Hepatic stellate cell (primary cell): ENCODE data around the gene CHST12.
"Not testable (repeated sequence)": the region's sequence is repeated elsewhere in the genome, so short reads cannot be mapped to it uniquely, and the experiment has no call there.

Source experiments
- DNase-seq: peaks from one replicate; pipeline ENCODE4 v3.0.0; 2011; ENCODE audit warnings: low spot score

Gene CHST12

DNA sequence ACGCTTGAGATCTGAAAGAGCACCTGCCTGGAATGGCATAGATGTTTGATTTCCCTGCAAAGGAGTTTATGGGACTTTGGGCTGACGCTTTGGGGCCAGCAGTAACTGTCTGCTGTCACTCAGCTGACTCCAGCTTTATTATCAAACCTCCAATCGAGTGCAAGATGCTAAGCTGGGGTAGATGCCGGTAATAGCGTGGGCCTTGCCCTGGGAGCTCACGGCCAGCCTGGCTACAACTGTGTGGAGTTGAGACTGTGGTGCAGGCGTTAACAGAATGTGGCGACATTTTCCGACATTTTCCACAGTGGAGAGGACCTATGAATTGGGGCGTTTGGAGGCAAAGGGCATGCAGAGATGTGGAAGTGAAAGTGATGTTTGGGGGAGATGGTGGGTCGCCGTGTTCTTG, 1.3 kb downstream of the CHST12 start:
- no peak for DNase-seq

DNA sequence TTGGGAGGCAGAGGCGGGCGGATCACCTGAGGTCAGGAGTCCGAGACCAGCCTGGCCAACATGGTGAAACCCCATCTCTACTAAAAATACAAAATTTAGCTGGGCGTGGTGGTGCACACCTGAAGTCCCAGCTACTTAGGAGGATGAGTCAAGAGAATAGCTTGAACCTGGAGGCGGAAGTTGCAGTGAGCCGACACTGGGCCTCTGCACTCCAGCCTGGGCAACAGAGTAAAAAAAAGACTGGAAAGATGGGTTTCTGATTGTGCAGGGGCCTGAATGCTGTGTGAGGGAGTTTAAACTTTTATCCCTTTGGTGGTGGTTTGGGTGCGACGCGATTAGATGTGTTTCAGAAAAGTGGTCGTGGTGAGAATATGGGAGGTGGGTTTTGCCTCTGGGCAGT, 1.8 kb downstream of the CHST12 start:
- DNase-seq: no peak

DNA sequence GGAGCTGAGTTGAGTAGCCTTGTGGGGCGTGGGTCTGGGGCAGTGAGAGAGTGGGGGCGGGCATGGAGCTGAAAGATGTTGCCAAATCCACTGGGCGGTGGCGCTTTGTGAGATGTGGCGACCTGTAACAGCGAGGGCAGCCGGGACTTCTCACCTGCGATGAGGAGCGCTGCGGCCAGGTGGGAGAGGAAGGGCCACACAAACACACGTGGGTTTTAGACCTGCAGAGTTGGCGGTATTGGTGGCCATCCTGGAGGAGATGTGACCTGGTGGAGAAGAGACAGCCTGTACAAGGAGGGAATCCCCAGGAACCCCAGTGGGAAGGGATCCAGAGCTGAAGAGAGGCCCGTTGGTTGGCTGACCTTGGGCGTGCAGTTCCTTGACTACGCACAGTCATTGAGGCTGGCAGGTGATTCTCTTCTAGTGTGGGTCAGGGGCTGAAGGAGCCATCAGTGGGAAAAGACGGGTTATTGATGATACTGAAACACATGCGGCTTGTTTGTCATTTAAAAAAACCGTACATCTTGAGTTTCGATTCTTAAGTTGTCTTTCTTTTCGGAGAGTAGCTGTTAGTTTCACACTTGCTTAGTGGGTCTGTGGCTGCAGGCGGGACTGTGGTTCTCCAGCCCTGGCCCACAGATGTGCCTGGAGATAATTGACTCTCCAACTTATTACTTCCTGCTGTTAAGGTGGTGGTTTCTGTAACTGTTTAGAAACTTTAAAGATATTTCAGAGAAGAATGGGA, 2.4 kb downstream of the CHST12 start:
- DNase-seq: no peak

DNA sequence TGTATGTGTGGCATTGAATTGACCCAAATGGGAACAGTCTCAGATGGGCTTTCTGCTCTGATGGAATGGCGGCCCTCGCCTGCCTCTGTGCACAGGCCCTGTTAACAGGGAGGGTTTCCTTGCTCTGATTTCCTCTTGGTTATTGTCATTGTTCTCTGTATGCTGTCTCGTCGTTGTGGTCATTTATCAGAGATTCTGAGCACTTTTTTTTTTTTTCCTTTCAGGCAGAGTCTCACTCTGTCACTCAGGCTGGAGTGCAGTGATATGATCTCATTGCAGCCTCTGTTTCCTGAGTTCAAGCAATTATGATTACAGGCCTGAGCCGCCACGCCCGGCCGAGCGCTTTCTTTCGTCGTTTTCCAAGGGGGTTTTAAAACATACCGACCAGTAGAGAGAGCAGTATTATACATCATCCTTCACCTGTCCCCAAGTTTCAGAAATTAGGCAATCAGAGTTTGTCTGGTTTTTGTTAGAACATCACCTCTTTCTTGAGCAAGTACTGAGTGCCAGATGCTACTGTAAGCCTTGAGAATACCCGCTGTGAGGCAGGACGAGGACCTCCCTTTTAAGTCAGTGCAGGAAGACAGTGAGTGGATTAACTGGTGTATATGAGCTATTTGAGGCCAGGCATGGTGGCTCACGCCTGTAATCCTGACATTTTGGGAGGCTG, 6.5 kb downstream of the CHST12 start:
- no peak for DNase-seq

DNA sequence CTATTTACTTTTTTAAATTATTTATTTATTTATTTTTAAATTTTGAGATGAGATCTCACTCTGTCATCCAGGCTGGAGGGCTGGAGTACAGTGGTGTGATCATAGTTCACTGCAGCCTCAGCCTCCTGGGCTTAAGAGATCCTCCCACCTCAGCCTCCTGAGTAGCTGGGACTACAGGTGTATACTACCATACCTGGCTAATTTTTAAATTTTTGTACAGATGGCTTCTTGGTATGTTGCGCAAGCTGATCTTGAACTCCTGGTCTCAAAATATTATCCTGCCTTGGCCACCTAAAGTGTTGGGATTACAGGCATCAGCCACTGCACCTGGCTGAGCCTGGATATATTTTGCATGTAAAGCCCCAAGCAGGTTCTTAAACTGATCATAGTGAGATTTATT, 7.6 kb downstream of the CHST12 start:
- no peak for DNase-seq

DNA sequence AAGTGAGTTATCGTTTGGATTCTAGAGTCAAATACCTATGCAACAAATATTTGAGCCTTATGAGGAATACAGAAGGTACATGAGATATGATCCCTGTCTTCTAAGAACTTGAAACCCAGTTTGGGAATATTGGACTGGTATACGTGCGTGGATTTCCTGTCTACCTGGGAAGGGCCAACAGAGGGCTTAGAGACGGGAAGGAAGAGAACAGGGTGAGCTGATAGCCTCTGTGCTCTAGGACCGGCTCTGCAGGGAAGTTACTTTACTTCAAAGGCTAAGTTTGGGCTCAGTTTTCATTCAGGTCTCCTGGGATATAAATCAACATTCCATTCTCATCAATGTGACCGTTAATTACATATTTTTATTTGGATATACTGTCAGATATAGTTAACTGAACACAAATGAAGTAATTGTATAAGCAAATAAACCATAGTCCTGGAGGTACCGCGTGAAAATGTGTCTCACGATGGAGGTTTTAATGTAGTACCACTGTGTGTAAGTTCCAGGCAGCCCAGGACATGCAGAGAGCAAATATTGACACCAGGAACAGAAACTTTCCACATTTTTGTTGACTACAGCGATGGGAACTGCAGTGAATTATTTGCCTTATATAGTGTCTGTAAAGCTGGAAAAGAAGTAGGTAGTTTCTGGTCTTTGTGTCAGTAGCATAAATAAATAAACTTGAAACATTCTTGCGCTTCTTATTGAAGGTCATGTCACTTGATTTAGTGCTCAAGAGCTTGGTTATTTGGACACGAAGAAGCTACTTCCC, 8.6 kb downstream of the CHST12 start:
- peak; percentile 35 for DNase-seq

DNA sequence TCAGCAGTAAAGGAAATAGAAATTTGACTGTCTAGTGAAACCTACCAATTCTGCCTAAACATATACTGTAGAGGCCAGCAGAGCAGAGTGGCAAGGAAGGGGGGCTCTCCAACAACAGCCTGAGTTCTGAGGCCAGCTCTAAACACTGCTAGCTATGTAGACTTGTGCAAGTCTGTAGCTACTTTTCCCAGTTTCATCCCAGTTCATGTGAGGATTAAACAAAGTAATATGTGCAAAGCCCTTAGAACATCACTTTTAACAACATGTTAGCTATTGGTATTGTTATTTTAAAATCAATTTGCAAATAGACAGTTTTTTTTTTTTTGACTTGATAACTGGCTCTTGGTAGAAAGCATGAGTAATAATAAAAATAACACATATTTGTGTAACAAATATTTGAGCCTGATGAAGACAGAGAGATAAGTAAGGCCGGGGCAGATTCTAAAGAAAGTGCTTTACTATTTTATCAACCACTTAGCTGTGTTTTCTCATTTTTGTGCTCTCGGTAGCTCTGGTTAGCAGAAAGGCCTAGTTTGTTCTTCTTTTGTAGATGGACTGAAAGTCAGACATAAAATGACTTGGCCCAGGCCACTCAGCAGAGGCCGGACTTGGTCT, 9.3 kb downstream of the CHST12 start:
- peak; percentile 53 for DNase-seq

- DNase-seq: no peak
These were observed 12.7 kb downstream of the CHST12 start for GRCh38 chr7:2416063-2416462.

- no peak for DNase-seq
These were observed 13.2 kb downstream of the CHST12 start for GRCh38 chr7:2416650-2417049.

- DNase-seq: not testable (repeated sequence)
These were observed 13.8 kb downstream of the CHST12 start for GRCh38 chr7:2417178-2417577.

GRCh38 chr7:2417981-2418481, 14.6 kb downstream of the CHST12 start:
- DNase-seq: no peak

DNA sequence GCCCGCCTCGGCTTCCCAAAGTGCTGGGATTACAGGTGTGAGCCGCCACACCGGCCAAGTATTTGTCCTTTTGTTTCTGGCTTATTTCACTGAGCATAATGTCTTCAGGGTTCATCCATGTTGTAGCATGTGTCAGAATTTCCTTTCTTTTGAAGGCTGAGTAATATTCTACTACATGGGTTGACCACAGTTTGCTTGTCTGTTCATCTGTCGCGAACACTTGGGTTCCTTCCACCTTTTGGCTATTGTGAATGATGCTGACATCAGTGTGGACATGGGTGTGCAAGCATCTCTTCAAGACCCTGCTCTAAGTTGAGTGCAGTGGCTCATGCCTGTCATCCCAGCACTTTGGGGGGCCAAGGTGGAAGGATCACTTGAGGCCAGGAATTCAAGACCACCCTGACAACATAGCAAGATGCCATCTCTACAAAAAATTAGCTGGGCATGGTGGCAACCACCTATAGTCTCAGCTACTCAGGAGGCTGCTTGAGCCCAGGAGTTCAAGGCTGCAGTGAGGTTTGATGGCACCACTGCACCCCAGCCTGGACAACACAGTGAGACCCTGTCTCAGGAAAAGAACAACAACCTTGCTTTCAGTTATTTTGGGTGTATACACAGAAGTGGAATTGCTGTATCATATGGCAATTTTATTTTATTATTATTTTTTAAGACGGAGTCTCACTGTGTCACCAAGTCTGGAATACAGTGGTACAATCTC, 17.0 kb downstream of the CHST12 start:
- no peak for DNase-seq

GRCh38 chr7:2421943-2422310, 18.5 kb downstream of the CHST12 start:
- DNase-seq: no peak

DNA sequence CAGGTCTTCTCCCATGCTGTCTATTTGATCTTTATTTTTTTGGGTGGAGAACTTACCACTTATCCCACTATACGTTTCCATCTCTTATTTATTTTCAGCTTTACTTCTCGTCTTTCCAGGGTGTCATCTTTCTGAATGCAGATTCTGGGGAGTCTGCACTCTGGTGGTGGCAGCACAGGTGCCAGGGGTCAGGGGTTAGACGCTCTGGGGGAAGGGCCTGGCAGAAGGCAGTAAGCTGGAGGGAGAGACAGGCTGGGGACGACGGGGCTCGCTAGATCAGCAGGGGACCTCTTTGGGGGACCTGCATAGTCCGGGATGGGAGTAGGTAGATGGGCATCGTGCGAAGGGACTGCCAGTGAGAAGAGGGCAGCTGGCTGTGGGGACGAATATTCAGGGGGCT, 22.3 kb downstream of the CHST12 start:
- no peak for DNase-seq

DNA sequence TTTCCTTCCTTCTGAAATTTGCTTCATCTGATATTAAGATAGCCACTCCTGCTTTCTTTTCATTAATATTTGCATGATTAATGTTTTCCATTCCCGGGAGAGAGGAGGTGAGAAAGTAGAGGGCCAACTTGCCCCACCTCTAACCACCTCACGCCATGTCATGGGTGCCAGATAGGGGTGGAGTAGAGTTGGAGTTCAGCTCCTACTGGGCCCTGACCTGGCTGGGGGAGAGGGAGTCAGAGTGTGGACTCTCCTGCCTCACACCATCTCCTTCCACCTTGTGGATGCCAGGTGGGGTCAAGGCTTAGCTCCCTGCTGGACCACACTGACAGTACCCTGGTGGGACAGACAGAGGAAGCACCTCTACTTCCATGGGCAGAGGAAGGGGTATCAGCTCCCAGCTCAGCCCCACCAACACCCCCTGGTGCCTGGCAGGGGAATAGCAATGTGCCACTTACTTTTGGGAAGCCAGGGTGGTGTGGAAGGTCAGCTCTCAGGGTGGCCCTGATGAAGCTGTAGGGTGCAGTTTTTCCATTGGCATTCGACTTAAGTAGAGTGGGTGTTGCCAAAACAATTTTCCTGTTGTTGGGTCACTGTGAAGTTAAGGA, 28.0 kb downstream of the CHST12 start:
- DNase-seq: no peak

GRCh38 chr7:2432910-2433712, 29.7 kb downstream of the CHST12 start:
- no peak for DNase-seq

DNA sequence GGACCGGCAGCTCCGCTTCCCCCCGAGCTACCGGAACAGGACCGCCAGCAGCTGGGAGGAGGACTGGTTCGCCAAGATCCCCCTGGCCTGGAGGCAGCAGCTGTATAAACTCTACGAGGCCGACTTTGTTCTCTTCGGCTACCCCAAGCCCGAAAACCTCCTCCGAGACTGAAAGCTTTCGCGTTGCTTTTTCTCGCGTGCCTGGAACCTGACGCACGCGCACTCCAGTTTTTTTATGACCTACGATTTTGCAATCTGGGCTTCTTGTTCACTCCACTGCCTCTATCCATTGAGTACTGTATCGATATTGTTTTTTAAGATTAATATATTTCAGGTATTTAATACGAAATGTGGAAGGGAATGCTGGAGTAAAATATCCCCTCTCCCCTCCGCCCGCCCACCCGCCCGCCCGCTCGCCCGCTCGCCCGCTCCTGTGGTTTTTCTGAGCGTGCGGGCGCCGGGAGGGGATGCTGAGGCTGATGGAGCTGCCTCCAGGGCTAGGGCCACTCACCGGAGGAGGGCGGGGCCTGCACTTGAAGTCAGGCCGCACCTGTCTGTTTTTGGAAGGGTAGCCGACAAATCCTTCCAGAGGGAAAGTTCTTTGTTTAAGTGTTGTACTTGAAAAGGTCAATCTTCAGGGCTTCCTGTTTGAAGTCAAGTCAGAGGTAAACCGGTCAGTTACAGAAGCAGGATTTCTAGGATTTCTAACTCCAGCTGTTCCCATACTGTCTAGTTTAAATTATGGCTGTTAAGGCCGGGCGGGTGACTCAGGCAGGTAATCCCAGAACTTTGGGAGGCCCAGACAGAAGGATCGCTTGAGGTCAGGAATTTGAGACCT, 30.5 kb downstream of the CHST12 start:
- no peak for DNase-seq

DNA sequence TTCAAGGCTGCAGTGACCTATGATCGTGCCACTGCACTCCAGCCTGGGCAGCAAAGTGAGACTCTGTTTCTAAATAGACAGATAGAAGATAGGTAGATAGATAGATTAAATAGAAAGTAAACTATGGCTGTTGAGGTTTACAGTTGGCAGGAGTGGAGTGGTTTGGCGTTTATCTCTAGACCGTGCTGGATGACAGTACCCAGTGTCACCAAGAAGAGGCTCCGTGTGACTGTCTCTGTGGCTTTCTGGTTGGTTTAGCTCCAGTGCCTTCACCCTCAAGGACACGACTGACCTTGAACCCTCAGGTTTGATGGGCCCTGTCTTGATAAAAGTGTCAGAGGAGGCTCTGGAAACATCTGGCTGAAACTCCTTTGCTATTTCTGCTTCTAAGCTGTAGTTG, 31.7 kb downstream of the CHST12 start:
- no peak for DNase-seq

DNA sequence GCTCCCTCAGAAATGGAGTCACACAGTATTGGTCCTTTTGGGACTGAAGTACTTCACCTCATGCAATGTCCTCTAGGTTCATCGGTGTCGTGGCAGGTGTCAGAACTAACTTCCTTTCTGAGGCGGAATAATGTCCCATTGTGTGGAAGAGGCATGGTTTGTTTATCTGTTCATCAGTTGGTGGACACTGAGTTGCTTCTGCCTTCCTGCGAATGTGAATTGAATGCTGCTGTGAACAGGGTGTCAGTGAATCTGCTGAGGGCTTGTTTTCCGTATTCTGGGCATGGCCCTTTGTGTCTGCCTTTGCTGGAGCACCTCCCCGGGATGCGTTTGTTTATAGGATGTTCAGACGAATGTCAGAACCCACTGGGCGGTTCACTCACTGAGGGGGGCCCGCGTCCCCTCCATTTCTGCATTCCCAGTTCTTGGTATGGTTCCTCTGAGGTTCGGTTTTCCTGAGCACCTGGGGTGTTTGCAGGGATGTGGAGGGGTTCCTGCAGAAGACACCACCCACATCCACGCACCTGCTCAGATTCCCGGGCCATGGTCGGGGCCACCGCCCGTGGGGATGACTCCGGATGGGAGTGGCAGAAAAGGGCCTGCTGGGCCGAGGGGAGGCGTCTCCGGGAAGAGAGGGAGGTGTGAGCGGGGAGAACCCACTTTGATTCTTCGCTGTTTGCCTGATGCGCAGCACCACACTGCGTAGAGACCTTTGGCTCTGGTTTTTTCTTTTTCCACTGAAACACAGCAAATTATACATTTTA, 33.1 kb downstream of the CHST12 start:
- DNase-seq: no peak
